Activated naive CD4-positive, alpha-beta T cell treated with anti-CD3 and anti-CD28 coated beads, Interleukin-2, amount 10 ng/mL, durations not matched to agents 7 days and 5 days (primary cell): Measurements from ENCODE around the gene SULT1C2.

Experiments used
- CTCF ChIA-PET: fragments of 350-600 bp; sonication (Branson Sonifier 250); formaldehyde crosslinking; loops from one replicate; lab custom pipeline; 2021; ENCODE audit warnings: antibody characterized with exemption; lab: Charles Lee
- DNase-seq: peaks from one replicate; pipeline ENCODE4 v3.0.0-alpha.2; 2020
- H3K27ac Mint-ChIP-seq: one replicate; pipeline ENCODE4 v1.8.0; 2021; ENCODE audit warnings: mild to moderate bottlenecking, moderate library complexity, mixed read lengths
- H3K27me3 Mint-ChIP-seq: one replicate; pipeline ENCODE4 v1.8.0; 2021; ENCODE audit warnings: mild to moderate bottlenecking, mixed read lengths
- H3K36me3 Mint-ChIP-seq: one replicate; pipeline ENCODE4 v1.8.0; 2021; ENCODE audit warnings: mixed read lengths
- H3K4me1 Mint-ChIP-seq: one replicate; pipeline ENCODE4 v1.8.0; 2021; ENCODE audit warnings: mixed read lengths
- H3K4me3 Mint-ChIP-seq: one replicate; pipeline ENCODE4 v1.8.0; 2021; ENCODE audit warnings: mild to moderate bottlenecking, moderate library complexity, mixed read lengths
- H3K9me3 Mint-ChIP-seq: one replicate; pipeline ENCODE4 v1.8.0; 2021; ENCODE audit warnings: mixed read lengths

The SULT1C2 gene

DNA sequence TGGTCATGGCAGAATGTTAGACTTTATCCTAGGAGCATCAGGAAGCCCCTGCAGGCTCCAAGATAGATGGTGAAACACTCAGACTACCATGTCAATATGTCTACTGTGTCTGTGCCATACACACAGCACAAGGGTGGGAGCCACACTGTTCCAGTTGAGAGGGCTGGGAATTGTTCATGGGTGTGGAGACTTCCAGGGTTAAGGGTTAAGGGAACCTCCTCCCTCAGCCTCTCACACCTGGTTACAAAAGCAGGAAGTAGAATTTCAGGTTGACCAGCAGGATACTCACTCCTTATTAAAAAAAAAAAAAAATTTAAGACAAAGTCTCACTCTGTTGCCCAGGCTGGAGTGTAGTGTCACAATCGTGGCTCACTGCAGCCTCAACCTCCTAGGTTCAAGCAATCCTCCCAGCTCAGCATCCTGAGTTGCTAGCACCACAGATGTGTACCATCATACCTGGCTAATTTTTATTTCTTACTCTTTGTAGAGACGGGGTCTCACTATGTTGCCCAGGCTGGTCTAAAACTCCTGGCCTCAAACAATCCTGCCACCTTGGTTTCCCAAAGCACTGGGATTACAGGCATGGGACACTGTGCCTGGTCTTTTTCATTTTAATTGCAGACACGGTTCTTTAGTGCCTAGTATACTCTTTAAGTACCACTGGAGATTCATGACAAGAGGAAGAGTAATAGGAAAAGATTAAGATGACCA lies 26.0 kb downstream of the SULT1C2 start:
- Mint-ChIP-seq H3K27me3 (peaks cover 6% of the 10 kb centered on the region), H3K36me3 (no peaks in the 10 kb centered on the region), H3K4me1 (no peaks in the 10 kb centered on the region), H3K27ac (no peak overlapping the region), H3K9me3 (no peaks in the 10 kb centered on the region), H3K4me3 (no peak overlapping the region)
- no peak for DNase-seq
- CTCF ChIA-PET = no interaction called here

DNA sequence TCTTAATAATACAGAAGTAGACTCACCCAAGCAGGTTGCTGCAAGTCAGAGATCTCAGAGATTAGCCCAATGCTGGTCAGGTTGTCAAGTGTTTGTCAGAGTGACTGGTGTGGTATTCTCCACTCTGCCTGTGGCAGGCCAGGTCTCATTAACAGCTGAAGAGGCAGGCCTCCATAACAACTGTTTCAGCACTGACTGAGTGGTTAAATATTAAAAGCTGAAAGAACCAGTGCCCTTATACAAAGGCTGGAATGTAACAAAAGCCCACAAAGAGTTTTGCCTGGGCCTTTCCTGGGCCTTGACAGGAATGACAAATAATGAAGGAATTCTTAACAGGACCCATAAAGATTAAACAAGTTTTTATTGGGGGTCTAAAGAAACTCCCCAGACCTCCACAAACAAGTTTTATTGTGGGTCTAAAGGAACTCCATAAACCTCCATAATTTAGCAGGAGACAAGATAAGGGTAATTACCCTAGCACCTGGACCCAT lies 26.8 kb downstream of the SULT1C2 start:
- Mint-ChIP-seq H3K36me3 (no peaks in the 10 kb centered on the region), H3K4me3 (no peak overlapping the region), H3K4me1 (no peaks in the 10 kb centered on the region), H3K27ac (no peak overlapping the region), H3K9me3 (no peaks in the 10 kb centered on the region), H3K27me3 (peaks cover 6% of the 10 kb centered on the region)
- no peak for DNase-seq
- CTCF ChIA-PET = no interaction called here

DNA sequence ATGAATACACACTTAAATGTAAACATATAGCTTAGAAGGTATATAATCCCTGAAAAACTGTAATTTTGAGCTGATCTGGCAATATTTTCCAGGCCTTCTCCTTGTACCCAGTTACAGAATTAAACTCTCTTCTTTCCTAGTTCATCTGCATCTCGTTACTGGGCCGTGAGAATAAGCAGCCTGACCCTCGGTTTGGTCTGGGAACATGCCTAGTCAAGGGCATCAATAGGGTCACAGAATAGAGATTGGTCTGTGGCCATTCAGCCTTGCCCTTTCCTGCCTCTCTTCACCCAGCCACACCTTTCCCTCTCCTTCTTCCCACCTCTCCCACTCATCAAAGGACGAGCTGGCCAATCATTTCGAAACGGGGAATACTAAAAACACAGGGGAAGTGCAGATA lies 27.3 kb downstream of the SULT1C2 start:
- H3K27me3 Mint-ChIP-seq = peaks cover 6% of the 10 kb centered on the region
- no peak overlapping the region for H3K27ac Mint-ChIP-seq
- no peaks in the 10 kb centered on the region for H3K4me1 Mint-ChIP-seq
- no peaks in the 10 kb centered on the region for H3K36me3 Mint-ChIP-seq
- CTCF ChIA-PET = no interaction called here
- H3K9me3 Mint-ChIP-seq = no peaks in the 10 kb centered on the region
- no peak for DNase-seq
- no peak overlapping the region for H3K4me3 Mint-ChIP-seq

DNA sequence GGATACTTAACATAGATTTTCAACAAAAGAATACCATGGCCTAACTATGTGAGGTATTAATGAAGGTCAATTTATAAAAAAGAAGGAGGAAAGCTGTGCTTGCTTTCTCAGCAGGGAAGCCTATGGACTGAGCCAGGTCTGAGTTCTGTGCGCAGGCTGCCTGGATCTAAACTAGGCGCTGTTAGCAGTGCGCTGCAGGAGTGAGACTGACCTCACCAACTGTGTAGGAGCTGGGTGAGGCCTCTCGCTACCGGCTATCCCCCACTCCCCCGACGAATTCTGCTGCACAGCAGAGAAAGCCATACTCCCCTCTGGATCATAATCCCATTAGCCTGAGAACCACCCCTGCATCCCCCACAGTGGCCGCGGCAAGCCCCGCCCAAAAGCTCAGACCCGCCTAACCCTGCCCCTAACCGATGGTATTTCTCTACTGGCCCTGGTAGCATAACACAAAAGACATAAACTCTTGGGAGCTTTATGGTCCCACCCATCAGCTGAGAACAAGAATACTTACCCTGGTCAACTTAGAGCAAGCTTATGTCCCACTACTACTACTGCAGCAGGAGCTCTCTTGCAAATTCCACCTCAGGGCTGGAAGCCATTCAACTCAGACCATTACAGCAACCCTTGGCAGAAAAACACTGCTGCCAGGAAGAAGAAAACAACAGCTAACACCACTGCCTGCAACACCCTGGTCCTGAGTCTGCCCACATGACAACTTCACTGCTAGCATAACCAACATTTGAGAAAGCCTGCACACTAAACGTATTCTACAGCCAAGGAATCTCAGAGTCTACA lies 28.0 kb downstream of the SULT1C2 start:
- Mint-ChIP-seq H3K4me3 (no peak overlapping the region), H3K9me3 (no peaks in the 10 kb centered on the region), H3K27me3 (peaks cover 7% of the 10 kb centered on the region), H3K27ac (no peak overlapping the region), H3K4me1 (no peaks in the 10 kb centered on the region), H3K36me3 (no peaks in the 10 kb centered on the region)
- DNase-seq = no peak
- CTCF ChIA-PET = no interaction called here

DNA sequence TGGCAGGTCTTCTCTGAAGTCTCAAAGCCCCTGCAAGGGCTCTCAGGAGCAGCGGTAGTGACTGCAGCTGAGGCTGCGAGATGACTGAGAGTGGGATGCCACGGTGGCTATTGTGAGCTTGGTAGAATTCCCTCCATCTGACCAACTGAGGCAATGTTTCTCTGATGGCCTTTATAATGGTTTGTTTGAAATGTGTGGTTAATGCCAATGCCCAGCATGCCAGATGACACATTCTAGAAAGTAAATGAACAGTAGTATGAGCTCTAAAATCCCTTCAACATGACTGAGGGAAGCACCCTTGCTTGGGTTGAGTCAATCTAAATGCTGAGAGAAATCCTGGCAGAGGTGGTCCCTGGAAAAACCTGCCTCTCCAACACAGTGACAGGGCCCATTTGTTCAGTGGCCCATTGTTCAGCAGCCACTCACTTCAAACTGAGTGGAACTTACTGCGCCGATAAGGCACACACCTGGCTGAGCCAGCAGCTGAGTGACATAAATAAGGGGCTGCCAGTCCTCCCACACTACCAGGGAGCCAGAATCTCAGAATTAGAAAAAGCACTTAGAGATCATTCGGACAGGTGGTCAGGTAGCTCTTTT lies 31.7 kb downstream of the SULT1C2 start:
- no peak for DNase-seq
- Mint-ChIP-seq H3K4me1 (no peaks in the 10 kb centered on the region), H3K4me3 (no peak overlapping the region), H3K36me3 (no peaks in the 10 kb centered on the region), H3K9me3 (no peaks in the 10 kb centered on the region), H3K27me3 (peaks cover 6% of the 10 kb centered on the region), H3K27ac (no peak overlapping the region)
- CTCF ChIA-PET = no interaction called here

DNA sequence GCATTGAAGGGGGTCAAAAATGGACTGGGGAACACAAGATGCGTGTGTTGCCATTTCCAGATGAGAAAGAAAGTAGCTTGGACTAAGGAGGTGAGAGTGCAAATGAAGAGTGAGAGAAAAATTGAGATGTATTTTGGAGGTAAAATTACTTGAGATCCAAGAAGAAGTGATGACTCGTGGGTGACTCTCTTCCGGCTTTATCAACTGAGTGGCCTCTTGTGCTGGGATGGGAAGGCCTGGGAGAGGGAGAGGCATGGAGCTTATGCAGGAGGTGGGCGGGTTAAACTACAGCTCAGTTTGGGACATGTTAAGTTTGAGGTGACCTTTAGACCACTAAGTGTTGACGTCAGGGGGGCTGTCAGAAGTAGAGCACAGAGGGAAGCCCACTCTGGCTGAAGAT lies 34.9 kb downstream of the SULT1C2 start:
- Mint-ChIP-seq H3K27me3 (peaks cover 10% of the 10 kb centered on the region), H3K36me3 (no peaks in the 10 kb centered on the region), H3K27ac (no peak overlapping the region), H3K4me1 (no peaks in the 10 kb centered on the region), H3K9me3 (no peaks in the 10 kb centered on the region), H3K4me3 (no peak overlapping the region)
- DNase-seq = no peak
- CTCF ChIA-PET = no interaction called here

DNA sequence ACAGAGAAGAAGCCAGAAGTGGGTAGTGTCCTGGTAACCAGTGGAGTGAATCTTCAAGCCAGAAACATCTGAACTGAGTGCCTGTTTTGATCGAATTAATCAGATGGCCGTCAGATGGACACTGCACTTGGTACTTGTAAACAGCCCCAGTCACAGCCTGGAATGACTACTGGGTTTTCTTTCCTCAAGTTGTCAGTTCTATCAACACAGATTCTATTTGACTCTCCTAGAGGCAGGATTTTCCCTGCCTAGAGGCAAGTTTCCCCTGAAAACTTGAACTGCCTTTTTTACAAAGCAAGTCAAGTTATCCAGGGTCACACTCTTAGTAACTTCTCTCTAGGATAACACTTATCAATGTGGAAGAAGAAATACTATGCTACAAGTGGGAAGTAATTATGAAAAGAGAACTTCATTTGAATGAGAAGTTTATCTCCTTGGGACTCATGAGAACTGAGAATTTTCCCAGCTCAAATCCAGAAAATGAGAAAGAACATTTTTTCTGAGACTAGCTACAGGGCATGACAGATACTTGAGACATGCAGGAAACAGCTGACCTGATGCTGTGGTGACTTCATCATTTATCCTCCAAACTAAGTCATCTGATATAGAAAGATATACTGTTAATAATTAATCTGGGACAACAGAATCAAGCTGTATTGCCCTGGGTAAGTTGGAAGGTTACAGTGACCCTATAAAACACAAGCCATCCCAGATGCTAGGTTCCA lies 36.0 kb downstream of the SULT1C2 start:
- Mint-ChIP-seq H3K4me3 (no peak overlapping the region), H3K9me3 (no peaks in the 10 kb centered on the region), H3K4me1 (no peaks in the 10 kb centered on the region), H3K27ac (no peak overlapping the region), H3K27me3 (peaks cover 10% of the 10 kb centered on the region), H3K36me3 (no peaks in the 10 kb centered on the region)
- no peak for DNase-seq
- CTCF ChIA-PET = no interaction called here

DNA sequence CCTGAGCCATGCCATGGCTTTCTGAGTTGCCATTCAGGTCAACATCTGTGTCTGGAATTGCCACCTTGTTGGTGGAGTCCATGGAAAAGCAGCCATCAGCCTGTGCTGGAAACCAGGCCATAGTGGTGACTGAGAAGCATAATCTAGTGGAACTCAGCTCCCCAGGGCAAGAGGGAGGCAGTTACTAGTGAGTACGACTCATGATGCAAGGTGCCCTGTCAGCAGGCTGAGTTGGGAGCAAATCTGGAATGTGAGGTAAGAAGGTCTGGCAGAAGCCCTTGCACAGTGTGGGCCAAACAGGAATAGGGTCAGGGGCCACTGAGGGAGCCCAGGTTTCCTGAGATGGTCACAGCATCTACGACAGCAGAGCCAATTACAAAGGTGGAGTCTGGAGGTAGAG lies 37.1 kb downstream of the SULT1C2 start:
- H3K27me3 Mint-ChIP-seq = peaks cover 10% of the 10 kb centered on the region
- H3K36me3 Mint-ChIP-seq = no peaks in the 10 kb centered on the region
- CTCF ChIA-PET = no interaction called here
- H3K9me3 Mint-ChIP-seq = no peaks in the 10 kb centered on the region
- H3K27ac Mint-ChIP-seq = no peak overlapping the region
- no peaks in the 10 kb centered on the region for H3K4me1 Mint-ChIP-seq
- no peak overlapping the region for H3K4me3 Mint-ChIP-seq
- DNase-seq = no peak

DNA sequence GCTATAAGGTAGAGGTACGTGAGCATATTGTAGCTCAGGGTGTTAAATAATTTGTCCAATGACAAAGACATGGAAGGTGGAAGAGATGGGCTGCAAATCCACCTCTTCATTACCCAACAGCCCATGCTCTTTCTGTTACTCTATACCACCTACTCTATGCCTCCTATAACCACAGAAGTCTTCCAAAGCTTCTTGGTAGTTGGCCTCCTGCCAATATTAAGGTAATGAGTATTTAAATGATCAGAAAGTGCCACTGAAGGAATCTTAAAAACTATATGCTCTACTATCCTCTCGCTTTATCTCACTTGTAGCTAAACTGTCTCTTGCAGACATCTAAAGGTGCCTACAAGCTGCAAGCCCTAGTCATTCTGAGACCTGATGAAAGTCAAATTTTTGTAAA lies 41.1 kb downstream of the SULT1C2 start:
- no peak for DNase-seq
- Mint-ChIP-seq H3K36me3 (no peaks in the 10 kb centered on the region), H3K4me3 (no peak overlapping the region), H3K9me3 (no peaks in the 10 kb centered on the region), H3K4me1 (no peaks in the 10 kb centered on the region), H3K27ac (no peak overlapping the region), H3K27me3 (peaks cover 10% of the 10 kb centered on the region)
- CTCF ChIA-PET = no interaction called here

DNA sequence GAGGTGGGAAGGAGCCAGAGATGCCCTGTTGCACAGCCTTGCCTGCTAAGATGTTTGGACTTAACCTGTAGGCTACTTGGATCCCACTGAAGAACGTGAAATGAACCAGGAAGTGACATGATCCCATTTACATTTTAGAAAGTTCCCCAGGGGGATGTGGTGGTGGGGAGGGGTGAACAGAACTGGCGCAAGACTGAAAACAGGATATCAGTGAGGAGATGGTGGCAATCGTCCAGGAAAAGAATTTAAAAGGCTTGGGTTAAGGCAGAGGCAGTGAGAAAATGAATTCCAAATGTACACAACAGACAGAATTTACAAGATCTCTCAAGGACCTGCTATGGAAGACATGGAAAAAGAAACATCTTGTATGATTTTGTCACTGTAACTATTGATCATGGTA lies 42.3 kb downstream of the SULT1C2 start:
- Mint-ChIP-seq H3K4me3 (no peak overlapping the region), H3K9me3 (no peaks in the 10 kb centered on the region), H3K27me3 (peaks cover 6% of the 10 kb centered on the region), H3K27ac (no peak overlapping the region), H3K36me3 (no peaks in the 10 kb centered on the region), H3K4me1 (no peaks in the 10 kb centered on the region)
- DNase-seq = no peak
- CTCF ChIA-PET = no interaction called here

DNA sequence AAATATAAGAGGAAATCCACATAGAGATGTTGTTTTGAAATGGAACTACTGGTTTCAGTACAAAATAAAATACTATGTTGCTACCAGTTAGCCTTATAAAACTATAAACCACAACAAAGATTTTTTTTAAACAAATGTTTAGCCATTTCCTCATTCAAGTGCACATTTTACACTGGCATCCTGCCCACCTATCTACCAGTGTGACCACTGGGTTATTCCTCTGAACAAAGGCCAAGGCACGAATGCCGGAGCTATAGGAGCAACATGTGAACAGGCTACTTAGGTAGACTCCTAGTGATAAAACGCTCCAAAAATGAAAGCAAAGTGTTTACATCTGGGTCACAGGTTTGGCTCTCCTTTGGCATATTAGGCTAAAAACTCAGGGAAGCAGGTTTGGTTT lies 57.3 kb downstream of the SULT1C2 start:
- Mint-ChIP-seq H3K4me3 (no peak overlapping the region), H3K9me3 (no peaks in the 10 kb centered on the region), H3K27ac (no peak overlapping the region), H3K36me3 (no peaks in the 10 kb centered on the region), H3K4me1 (no peaks in the 10 kb centered on the region), H3K27me3 (peaks cover 22% of the 10 kb centered on the region)
- DNase-seq = no peak
- CTCF ChIA-PET = no interaction called here

DNA sequence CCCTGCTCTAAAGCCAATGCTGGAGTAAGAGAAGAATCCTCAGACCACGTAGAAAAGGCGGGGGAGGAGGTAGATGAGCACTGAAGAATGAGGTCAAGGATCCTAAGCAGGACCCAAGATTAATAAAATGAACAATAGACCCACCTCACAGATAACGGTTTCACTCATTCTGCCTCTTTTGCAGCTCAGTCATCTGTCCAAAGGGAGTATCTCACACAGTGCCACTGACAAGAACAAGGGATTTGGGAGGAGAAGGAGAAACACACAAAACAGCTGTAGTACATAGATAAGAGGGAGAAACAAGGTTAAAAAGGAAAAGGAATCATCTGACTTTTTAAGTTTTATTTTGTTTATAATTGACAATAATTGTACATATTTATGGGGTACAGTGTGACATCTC lies 58.1 kb downstream of the SULT1C2 start:
- Mint-ChIP-seq H3K4me3 (no peak overlapping the region), H3K36me3 (no peaks in the 10 kb centered on the region), H3K4me1 (no peaks in the 10 kb centered on the region), H3K9me3 (no peaks in the 10 kb centered on the region), H3K27ac (no peak overlapping the region), H3K27me3 (peaks cover 16% of the 10 kb centered on the region)
- CTCF ChIA-PET = no interaction called here
- no peak for DNase-seq

DNA sequence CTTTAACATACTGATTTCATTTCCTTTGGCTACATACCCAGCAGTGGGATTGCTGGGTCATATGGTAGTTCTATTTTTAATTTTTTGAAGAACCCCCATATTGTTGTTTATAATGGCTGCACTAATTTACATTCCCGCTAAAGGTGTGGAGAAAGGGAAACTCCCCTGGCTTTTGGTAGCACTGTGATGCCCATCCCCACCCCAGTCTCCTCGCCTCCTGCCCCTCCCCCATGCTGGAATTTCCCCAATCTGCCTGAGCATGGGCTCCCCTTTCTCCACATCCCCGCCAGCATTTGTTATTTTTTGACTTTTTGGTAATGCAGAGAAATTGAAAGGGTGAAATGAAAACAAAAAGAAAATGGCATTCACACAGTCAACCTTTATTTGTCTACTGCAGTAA lies 59.1 kb downstream of the SULT1C2 start:
- DNase-seq = no peak
- CTCF ChIA-PET = interaction anchor here (0.9 kb wide), 1 partner anchor 236 kb away, joined by 3 read pairs; no protein-coding TSS in a partner anchor
- Mint-ChIP-seq H3K27ac (no peak overlapping the region), H3K4me1 (no peaks in the 10 kb centered on the region), H3K27me3 (peaks cover 24% of the 10 kb centered on the region), H3K4me3 (no peak overlapping the region), H3K9me3 (no peaks in the 10 kb centered on the region), H3K36me3 (no peaks in the 10 kb centered on the region)
